ENCODE data around the gene CALHM1.

GRCh38 chr10:103448746-103449145 is 10.0 kb downstream of the CALHM1 start:
- no peak for TF ChIP-seq CTCF (IDR thresholded peaks at IDR 0.05 in 8 of 11, conservative IDR thresholded peaks at IDR 0.05 in 3 of 11)
- TF ChIP-seq POLR2A (IDR thresholded peaks at IDR 0.05): no peak

Data from spleen (tissue), 7 donors.